ENCODE results near the gene TBCB. TPM values are rescaled to one million over a fixed set of nuclear protein-coding genes. Genes with fewer than 3 reads are reported as not detected.

Gene TBCB
- polyA plus RNA-seq, 1 of the 3 experiments (the other 2 are of a cell fraction): 712 TPM

GRCh38 chr19:36081385-36081784 lies 33.9 kb upstream of the TBCB start:
- H3F3A ChIP-seq (replicated peaks; ENCODE audit: insufficient read depth): no peaks in the 10 kb centered on the region

More at GRCh38 chr19:36081385-36081784, 33.9 kb upstream of the TBCB start:
- ChIA-PET POLR2A (no interaction called here), CTCF (no interaction called here)
- Histone ChIP-seq H3K9ac (no peak overlapping the region), H3K79me2 (ENCODE audit: insufficient read depth) (no peaks in the 10 kb centered on the region), H2AFZ (ENCODE audit: low read depth) (no peak overlapping the region), H3K9me2 (no peaks in the 10 kb centered on the region), H3K9me3 (no peaks in the 10 kb centered on the region), H3K27me3 (ENCODE audit: insufficient read depth) (no peaks in the 10 kb centered on the region), H3K36me3 (replicated peaks in 1 of 2; ENCODE audit: control insufficient read depth in 1 of 2, insufficient read depth in 2 of 2, low read length in 1 of 2) (peaks cover 12 to 15% of the 10 kb centered on the region in 2 experiments), H3K4me3 (ENCODE audit: low read depth in 2 of 2, low read length in 1 of 2) (no peak overlapping the region), H3K4me1 (ENCODE audit: control insufficient read depth in 1 of 2, insufficient read depth in 2 of 2, low read depth in 1 of 2, low read length in 1 of 2) (no peaks in the 10 kb centered on the region), H4K20me1 (ENCODE audit: insufficient read depth) (no peaks in the 10 kb centered on the region), H3K4me2 (no peak overlapping the region), H3K27ac (ENCODE audit: low read depth in 2 of 2, low read length in 1 of 2) (no peak overlapping the region)
- TF ChIP-seq SMC3 (IDR thresholded peaks at IDR 0.05; ENCODE audit: low read depth, low read length) (no peak), RCOR1 (IDR thresholded peaks at IDR 0.05; ENCODE audit: low read length) (no peak), EP300 (IDR thresholded peaks at IDR 0.05; ENCODE audit: borderline replicate concordance in 1 of 2, low read depth in 1 of 2, low read length in 1 of 2) (no peak), USF1 (IDR thresholded peaks at IDR 0.05; ENCODE audit: borderline replicate concordance, low read depth) (no peak), NFIC (IDR thresholded peaks at IDR 0.05; ENCODE audit: borderline replicate concordance) (no peak), EZH2phosphoT487 (IDR thresholded peaks at IDR 0.05; ENCODE audit: borderline replicate concordance, low read depth) (no peak), IRF3 (IDR thresholded peaks at IDR 0.05; ENCODE audit: low read depth, low read length) (no peak), REST (IDR thresholded peaks at IDR 0.05; ENCODE audit: low read depth, low read length) (no peak), CHD2 (IDR thresholded peaks at IDR 0.05; ENCODE audit: low read length, partially characterized antibody) (no peak), RXRA (IDR thresholded peaks at IDR 0.05; ENCODE audit: borderline replicate concordance, low read depth) (no peak), ELF1 (IDR thresholded peaks at IDR 0.05) (no peak), JUND (IDR thresholded peaks at IDR 0.05) (no peak), YY1 (IDR thresholded peaks at IDR 0.05; ENCODE audit: low read depth) (no peak), FOXM1 (IDR thresholded peaks at IDR 0.05; ENCODE audit: low read depth) (no peak), MAX (IDR thresholded peaks at IDR 0.05; ENCODE audit: low read depth) (no peak), USF2 (IDR thresholded peaks at IDR 0.05; ENCODE audit: borderline replicate concordance, low read depth, low read length) (no peak), PBX3 (IDR thresholded peaks at IDR 0.05) (no peak)
- no peak for DNase-seq
- WGBS (ENCODE audit: low lambda C conversion rate): 97% methylated on average over 3 of the region's 3 CpGs
